Activated gamma-delta T cell (primary cell): ENCODE data around the gene IL17D.
"Not testable (repeated sequence)": the region's sequence is repeated elsewhere in the genome, so short reads cannot be mapped to it uniquely, and the experiment has no call there.

ENCODE experiments used
- DNase-seq: peaks from one replicate; lab custom pipeline; 2025; lab: John Stamatoyannopoulos, UW
- total RNA-seq, 2 donors: gene quantifications; one replicate each; lab custom pipeline; 2026; lab: John Stamatoyannopoulos, UW

IL17D gene
- 0.10 to 0.26 reads per million in 2 donors for total RNA-seq

- peak; percentile 28 for DNase-seq
These were observed at the start of gene IL17D for GRCh38 chr13:20702915-20703779. TSS of gene IL17D (plus strand) at chr13:20703699. CDS start at chr13:20704002, 303 bp downstream.

- DNase-seq: no peak
These were observed 49.3 kb upstream of the IL17D start for GRCh38 chr13:20654156-20654555.

GRCh38 chr13:20658451-20659040 lies 45.0 kb upstream of the IL17D start:
- DNase-seq: no peak

- no peak for DNase-seq
These were observed 39.1 kb upstream of the IL17D start for GRCh38 chr13:20664351-20664750.

- DNase-seq: no peak
These were observed 36.6 kb upstream of the IL17D start for GRCh38 chr13:20666948-20667347.

GRCh38 chr13:20667857-20668437 lies 35.6 kb upstream of the IL17D start:
- DNase-seq: no peak

GRCh38 chr13:20669162-20669561 lies 34.3 kb upstream of the IL17D start:
- no peak for DNase-seq

- DNase-seq: no peak
These were observed 31.7 kb upstream of the IL17D start for GRCh38 chr13:20671789-20672188.

GRCh38 chr13:20672772-20673171 lies 30.7 kb upstream of the IL17D start:
- no peak for DNase-seq

- DNase-seq: no peak
These were observed 29.8 kb upstream of the IL17D start for GRCh38 chr13:20673715-20674114.

GRCh38 chr13:20676213-20676612 lies 27.3 kb upstream of the IL17D start:
- DNase-seq: no peak

- not testable (repeated sequence) for DNase-seq
These were observed 24.9 kb upstream of the IL17D start for GRCh38 chr13:20678606-20679005.

- DNase-seq: no peak
These were observed 23.6 kb upstream of the IL17D start for GRCh38 chr13:20679879-20680278.

GRCh38 chr13:20680416-20681080 lies 23.0 kb upstream of the IL17D start:
- DNase-seq: no peak

- not testable (repeated sequence) for DNase-seq
These were observed 22.0 kb upstream of the IL17D start for GRCh38 chr13:20681481-20681880.

- no peak for DNase-seq
These were observed 21.4 kb upstream of the IL17D start for GRCh38 chr13:20682061-20682460.

- no peak for DNase-seq
These were observed 19.5 kb upstream of the IL17D start for GRCh38 chr13:20684041-20684440.

GRCh38 chr13:20684546-20684945 lies 19.0 kb upstream of the IL17D start:
- DNase-seq: no peak

- DNase-seq: no peak
These were observed 18.4 kb upstream of the IL17D start for GRCh38 chr13:20685092-20685491.

- DNase-seq: no peak
These were observed 17.3 kb upstream of the IL17D start for GRCh38 chr13:20686167-20686566.

- no peak for DNase-seq
These were observed 16.5 kb upstream of the IL17D start for GRCh38 chr13:20686863-20687579.

GRCh38 chr13:20689291-20689690 lies 14.2 kb upstream of the IL17D start:
- no peak for DNase-seq
